RWPE2 (cell line): Measurements from ENCODE around the gene PIGX.

Source experiments
- ATAC-seq: fragments of 200-7000 bp; cut with Tn5 transposase; 3 replicates; pipeline ENCODE4 v1.9.1; 2021; ENCODE audit warnings: low read depth
- DNase-seq: peaks from one replicate; pipeline ENCODE4 v3.0.0-alpha.2; 2020; ENCODE audit warnings: low spot score
- H3K27ac ChIP-seq: fragments of 450-650 bp; 2 replicates; pipeline ENCODE4 v1.5.1; 2017; ENCODE audit warnings: mild to moderate bottlenecking; ENCODE audit not compliant: poor library complexity, severe bottlenecking
- H3K27me3 ChIP-seq: fragments of 250-450 bp; sonication (Bioruptor Pico); 2 replicates; pipeline ENCODE4 v1.5.1; 2021; ENCODE audit warnings: mild to moderate bottlenecking, moderate library complexity; ENCODE audit not compliant: insufficient read depth, poor library complexity, severe bottlenecking
- H3K36me3 ChIP-seq: fragments of 250-450 bp; sonication (Bioruptor Pico); 2 replicates; pipeline ENCODE4 v1.5.1; 2020; ENCODE audit warnings: low read depth, mild to moderate bottlenecking, moderate library complexity
- H3K4me1 ChIP-seq: fragments of 250-450 bp; sonication (Bioruptor Pico); 2 replicates; pipeline ENCODE4 v1.5.1; 2021; ENCODE audit warnings: mild to moderate bottlenecking, moderate library complexity; ENCODE audit not compliant: insufficient read depth, poor library complexity, severe bottlenecking
- H3K4me3 ChIP-seq: fragments of 250-450 bp; sonication (Bioruptor Pico); 2 replicates; pipeline ENCODE4 v1.5.1; 2021; ENCODE audit warnings: mild to moderate bottlenecking, moderate library complexity; ENCODE audit not compliant: severe bottlenecking
- H3K9me3 ChIP-seq: fragments of 250-450 bp; sonication (Bioruptor Pico); 2 replicates; pipeline ENCODE4 v1.5.1; 2021; ENCODE audit warnings: mild to moderate bottlenecking, moderate library complexity; ENCODE audit not compliant: severe bottlenecking
- CTCF ChIP-seq: fragments of 450-650 bp; IDR thresholded peaks from one replicate; pipeline ENCODE4 v1.5.1; 2017; ENCODE audit warnings: mild to moderate bottlenecking, moderate library complexity; ENCODE audit not compliant: poor library complexity, severe bottlenecking

The PIGX gene

GRCh38 chr3:196670339-196670738 is 41.8 kb upstream of the PIGX start:
- no peaks in the 10 kb centered on the region for H3K36me3 ChIP-seq
- TF ChIP-seq CTCF, result no peak
- H3K4me3 ChIP-seq, result no peak overlapping the region
- DNase-seq (no peak), ATAC-seq (no peak)
- no peaks in the 10 kb centered on the region for H3K27me3 ChIP-seq
- H3K9me3 ChIP-seq, result no peaks in the 10 kb centered on the region
- H3K27ac ChIP-seq, result no peak overlapping the region
- H3K4me1 ChIP-seq, result peaks cover 11% of the 10 kb centered on the region

- TF ChIP-seq CTCF, result no peak
- no peak for ATAC-seq
- Histone ChIP-seq H3K4me1 (no peaks in the 10 kb centered on the region), H3K4me3 (no peak overlapping the region), H3K36me3 (no peaks in the 10 kb centered on the region), H3K27me3 (no peaks in the 10 kb centered on the region), H3K27ac (no peak overlapping the region), H3K9me3 (no peaks in the 10 kb centered on the region)
- DNase-seq, result no peak
These were observed 38.5 kb upstream of the PIGX start for GRCh38 chr3:196673632-196674031.

GRCh38 chr3:196677353-196677752 is 34.8 kb upstream of the PIGX start:
- no peak for DNase-seq
- Histone ChIP-seq H3K27me3 (no peaks in the 10 kb centered on the region), H3K9me3 (no peaks in the 10 kb centered on the region), H3K36me3 (no peaks in the 10 kb centered on the region), H3K27ac (no peak overlapping the region), H3K4me3 (no peak overlapping the region), H3K4me1 (no peaks in the 10 kb centered on the region)
- no peak for TF ChIP-seq CTCF
- no peak for ATAC-seq

- Histone ChIP-seq H3K4me1 (no peaks in the 10 kb centered on the region), H3K36me3 (no peaks in the 10 kb centered on the region), H3K9me3 (no peaks in the 10 kb centered on the region), H3K4me3 (no peak overlapping the region), H3K27me3 (no peaks in the 10 kb centered on the region), H3K27ac (no peak overlapping the region)
- ATAC-seq (no peak), DNase-seq (no peak)
- TF ChIP-seq CTCF, result no peak
These were observed 34.2 kb upstream of the PIGX start for GRCh38 chr3:196677931-196678330.

- H3K4me1 ChIP-seq, result peaks cover 9% of the 10 kb centered on the region
- no peak overlapping the region for H3K4me3 ChIP-seq
These were observed 27.4 kb upstream of the PIGX start for GRCh38 chr3:196684548-196685407.

More at GRCh38 chr3:196684548-196685407, 27.4 kb upstream of the PIGX start:
- DNase-seq (no peak), ATAC-seq (peak; percentile 57; the same call in 2 of the 3 replicates)
- no peaks in the 10 kb centered on the region for H3K27me3 ChIP-seq
- peak; percentile 88 for TF ChIP-seq CTCF
- H3K36me3 ChIP-seq, result no peaks in the 10 kb centered on the region
- H3K27ac ChIP-seq, result no peak overlapping the region
- no peaks in the 10 kb centered on the region for H3K9me3 ChIP-seq
